HepG2 (cell line): Measurements from ENCODE around the gene ZBTB46. TPM values are rescaled to one million over a fixed set of nuclear protein-coding genes. Genes with fewer than 3 reads are reported as not detected.

Experiments used
- BRD4 ChIP-seq: sonication (generic); formaldehyde crosslinking; IDR thresholded peaks from 2 replicates; pipeline ENCODE4 v1.4.0; 2020; ENCODE audit warnings: missing genetic modification reagents
- CHCHD3 ChIP-seq: sonication (generic); formaldehyde crosslinking; IDR thresholded peaks from 2 replicates; pipeline ENCODE4 v1.8.0; 2022; ENCODE audit warnings: mild to moderate bottlenecking, missing genetic modification reagents, moderate library complexity
- DMAP1 ChIP-seq: IDR thresholded peaks from 2 replicates; pipeline ENCODE4 v1.6.1; 2016
- ERF ChIP-seq: IDR thresholded peaks from 2 replicates; pipeline ENCODE4 v1.6.1; 2018; ENCODE audit warnings: missing biosample characterization, missing genetic modification reagents
- GABPB1 ChIP-seq: IDR thresholded peaks from 2 replicates; pipeline ENCODE4 v1.6.1; 2016; ENCODE audit warnings: mild to moderate bottlenecking, missing genetic modification reagents, moderate library complexity, missing compliant biosample characterization
- GATAD2A ChIP-seq: IDR thresholded peaks from 2 replicates; pipeline ENCODE4 v1.6.1; 2016
- HDAC1 ChIP-seq: sonication (generic); formaldehyde crosslinking; IDR thresholded peaks from 2 replicates; pipeline ENCODE4 v1.5.1; 2020; ENCODE audit warnings: mild to moderate bottlenecking, missing genetic modification reagents
- HOXA3 ChIP-seq: sonication (generic); formaldehyde crosslinking; IDR thresholded peaks from 2 replicates; pipeline ENCODE4 v1.5.0; 2020; ENCODE audit warnings: missing genetic modification reagents
- HOXD1 ChIP-seq: sonication (generic); formaldehyde crosslinking; IDR thresholded peaks from 2 replicates; pipeline ENCODE4 v1.5.0; 2020; ENCODE audit warnings: missing genetic modification reagents
- ISL2 ChIP-seq: sonication (generic); formaldehyde crosslinking; IDR thresholded peaks from 2 replicates; pipeline ENCODE4 v1.5.0; 2020; ENCODE audit warnings: missing genetic modification reagents
- ISX ChIP-seq: sonication (generic); formaldehyde crosslinking; conservative IDR thresholded peaks from 2 replicates; pipeline ENCODE4 v1.5.0; 2020; ENCODE audit warnings: missing genetic modification reagents
- KLF9 ChIP-seq: IDR thresholded peaks from 2 replicates; pipeline ENCODE4 v1.6.1; 2016; ENCODE audit warnings: low read depth
- NR2C2 ChIP-seq: sonication (generic); formaldehyde crosslinking; IDR thresholded peaks from 2 replicates; pipeline ENCODE4 v1.4.0; 2020; ENCODE audit warnings: missing genetic modification reagents, mild to moderate bottlenecking, moderate library complexity, borderline replicate concordance
- NR2F6 ChIP-seq, 2 experiments: IDR thresholded peaks; 2 replicates each; pipeline ENCODE4 v1.6.1; 2016; ENCODE audit warnings: antibody characterized with exemption in 1 of 2, mild to moderate bottlenecking in 1 of 2
- SKI ChIP-seq: fragments of 450-650 bp; IDR thresholded peaks from one replicate; pipeline ENCODE4 v1.6.1; 2018; ENCODE audit warnings: mild to moderate bottlenecking; ENCODE audit not compliant: partially characterized antibody
- SP4 ChIP-seq: sonication (generic); formaldehyde crosslinking; IDR thresholded peaks from 2 replicates; pipeline ENCODE4 v1.8.1; 2023; ENCODE audit warnings: mild to moderate bottlenecking, missing genetic modification reagents
- SRSF1 ChIP-seq: fragments of 200-400 bp; formaldehyde crosslinking; optimal IDR thresholded peaks from 2 replicates; pipeline ENCODE3; 2017; ENCODE audit warnings: mild to moderate bottlenecking, low read depth, low read length, moderate library complexity
- TAF1 ChIP-seq: sonication (generic); formaldehyde crosslinking; IDR thresholded peaks from 2 replicates; pipeline ENCODE4 v1.4.0; 2020; ENCODE audit warnings: missing genetic modification reagents
- ZBTB1 ChIP-seq: sonication (generic); formaldehyde crosslinking; IDR thresholded peaks from 2 replicates; pipeline ENCODE4 v1.4.0; 2020; ENCODE audit warnings: missing genetic modification reagents, borderline replicate concordance
- ZFP90 ChIP-seq: sonication (generic); formaldehyde crosslinking; IDR thresholded peaks from 2 replicates; pipeline ENCODE4 v1.8.0; 2022; ENCODE audit warnings: missing genetic modification reagents, mild to moderate bottlenecking, inconsistent platforms, borderline replicate concordance
- ZNF264 ChIP-seq: sonication (generic); formaldehyde crosslinking; IDR thresholded peaks from 2 replicates; pipeline ENCODE4 v1.4.0; 2020; ENCODE audit warnings: missing genetic modification reagents
- ZNF431 ChIP-seq: sonication (generic); formaldehyde crosslinking; IDR thresholded peaks from 2 replicates; pipeline ENCODE4 v1.9.0; 2022; ENCODE audit warnings: missing genetic modification reagents, low read depth, mild to moderate bottlenecking, borderline replicate concordance
- ZNF850 ChIP-seq: sonication (generic); formaldehyde crosslinking; conservative IDR thresholded peaks from 2 replicates; pipeline ENCODE4 v1.9.0; 2021; ENCODE audit warnings: mild to moderate bottlenecking, missing genetic modification reagents
- polyA plus RNA-seq, 8 experiments: library from polyadenylated mRNA; depleted of rRNA in 3 of 8; stranded (reverse) in 7 of 8; unstranded in 1 of 8; fragments of >200 nt; fragmentation: Illumina TruSeq in 4 of 8; extraction: Trizol in 4 of 8; gene quantifications; 2 replicates each; pipeline versions ENCODE4 v1.2.1 to v1.2.3, GENCODE V29; 2011 to 2016; ENCODE audit warnings: low read depth in 4 of 8, missing spikeins in 1 of 8, mixed read lengths in 1 of 8; ENCODE audit not compliant: insufficient read depth in 1 of 8
- total RNA-seq, 5 experiments: library from RNA; depleted of rRNA; stranded (reverse); fragments of >200 nt; fragmentation: Illumina TruSeq; extraction: Trizol; gene quantifications; 2 replicates each; pipeline ENCODE4 v1.2.3, GENCODE V29; 2016; ENCODE audit warnings: low read depth in 1 of 5
- TF ChIP-seq, protein P1 (sequence below): sonication (generic); formaldehyde crosslinking; IDR thresholded peaks from 2 replicates; pipeline ENCODE4 v1.8.0; 2022; ENCODE audit warnings: mild to moderate bottlenecking, missing genetic modification reagents, moderate library complexity
- TF ChIP-seq, protein P2 (sequence below): sonication (generic); formaldehyde crosslinking; IDR thresholded peaks from 2 replicates; pipeline ENCODE4 v1.4.0; 2020; ENCODE audit warnings: missing genetic modification reagents, borderline replicate concordance
- TF ChIP-seq, protein P3 (sequence below): sonication (generic); formaldehyde crosslinking; IDR thresholded peaks from 2 replicates; pipeline ENCODE4 v1.4.0; 2020; ENCODE audit warnings: missing genetic modification reagents
- TF ChIP-seq, protein P4 (sequence below): sonication (generic); formaldehyde crosslinking; IDR thresholded peaks from 2 replicates; pipeline ENCODE4 v1.4.0; 2020; ENCODE audit warnings: missing genetic modification reagents; ENCODE audit errors: not compliant biosample characterization

ZBTB46 gene
- total and polyA plus RNA-seq, 2 of the 13 experiments (the other 11 are each of a cell fraction or from before 2014, with no cell fraction given), result 1.6 to 13.5 TPM

DNA sequence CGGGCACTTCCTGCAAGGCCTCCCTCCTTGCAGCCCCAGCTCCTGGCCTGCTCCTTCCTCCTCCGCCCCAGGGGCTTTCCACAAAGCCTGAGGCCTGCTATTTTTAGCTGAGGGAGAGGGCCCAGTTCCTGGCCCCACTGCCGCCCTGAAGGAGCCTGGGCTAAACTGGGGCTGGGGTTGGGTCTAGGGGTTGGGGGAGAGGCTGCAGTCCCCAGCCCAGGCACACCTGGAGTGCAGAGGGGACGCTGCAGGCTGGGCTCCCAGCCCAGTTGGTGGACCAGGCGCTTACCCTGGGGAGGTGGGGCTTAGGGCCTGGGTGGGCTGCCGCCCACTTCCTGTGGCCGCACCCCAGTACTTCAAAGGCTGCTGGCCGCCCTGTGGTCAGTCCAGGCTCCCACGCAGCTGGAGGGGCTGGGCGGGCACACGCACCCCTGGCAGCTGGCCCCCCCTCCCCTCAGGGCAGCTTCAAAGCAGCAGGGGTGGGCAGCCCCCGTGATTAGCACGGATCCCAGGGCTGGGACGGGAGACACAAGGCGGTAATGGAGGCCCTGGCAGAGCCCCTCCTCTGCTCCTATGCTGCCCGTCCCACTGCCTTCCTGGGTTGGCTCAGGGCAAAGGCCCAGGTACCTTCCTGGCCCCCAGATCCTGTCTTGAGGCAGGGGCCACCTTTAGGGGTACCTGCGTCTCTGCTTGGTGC is 23.2 kb upstream of the ZBTB46 start (continued):
- TF ChIP-seq ISL2 (CRISPR knock-in tag), result peak; percentile 38
- TF ChIP-seq, protein P1, sequence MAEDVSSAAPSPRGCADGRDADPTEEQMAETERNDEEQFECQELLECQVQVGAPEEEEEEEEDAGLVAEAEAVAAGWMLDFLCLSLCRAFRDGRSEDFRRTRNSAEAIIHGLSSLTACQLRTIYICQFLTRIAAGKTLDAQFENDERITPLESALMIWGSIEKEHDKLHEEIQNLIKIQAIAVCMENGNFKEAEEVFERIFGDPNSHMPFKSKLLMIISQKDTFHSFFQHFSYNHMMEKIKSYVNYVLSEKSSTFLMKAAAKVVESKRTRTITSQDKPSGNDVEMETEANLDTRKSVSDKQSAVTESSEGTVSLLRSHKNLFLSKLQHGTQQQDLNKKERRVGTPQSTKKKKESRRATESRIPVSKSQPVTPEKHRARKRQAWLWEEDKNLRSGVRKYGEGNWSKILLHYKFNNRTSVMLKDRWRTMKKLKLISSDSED (CRISPR knock-in tag), result peak; percentile 70; the same call in 1 of the 2 replicates
- no peak for TF ChIP-seq ZNF850
- TF ChIP-seq, protein P2, sequence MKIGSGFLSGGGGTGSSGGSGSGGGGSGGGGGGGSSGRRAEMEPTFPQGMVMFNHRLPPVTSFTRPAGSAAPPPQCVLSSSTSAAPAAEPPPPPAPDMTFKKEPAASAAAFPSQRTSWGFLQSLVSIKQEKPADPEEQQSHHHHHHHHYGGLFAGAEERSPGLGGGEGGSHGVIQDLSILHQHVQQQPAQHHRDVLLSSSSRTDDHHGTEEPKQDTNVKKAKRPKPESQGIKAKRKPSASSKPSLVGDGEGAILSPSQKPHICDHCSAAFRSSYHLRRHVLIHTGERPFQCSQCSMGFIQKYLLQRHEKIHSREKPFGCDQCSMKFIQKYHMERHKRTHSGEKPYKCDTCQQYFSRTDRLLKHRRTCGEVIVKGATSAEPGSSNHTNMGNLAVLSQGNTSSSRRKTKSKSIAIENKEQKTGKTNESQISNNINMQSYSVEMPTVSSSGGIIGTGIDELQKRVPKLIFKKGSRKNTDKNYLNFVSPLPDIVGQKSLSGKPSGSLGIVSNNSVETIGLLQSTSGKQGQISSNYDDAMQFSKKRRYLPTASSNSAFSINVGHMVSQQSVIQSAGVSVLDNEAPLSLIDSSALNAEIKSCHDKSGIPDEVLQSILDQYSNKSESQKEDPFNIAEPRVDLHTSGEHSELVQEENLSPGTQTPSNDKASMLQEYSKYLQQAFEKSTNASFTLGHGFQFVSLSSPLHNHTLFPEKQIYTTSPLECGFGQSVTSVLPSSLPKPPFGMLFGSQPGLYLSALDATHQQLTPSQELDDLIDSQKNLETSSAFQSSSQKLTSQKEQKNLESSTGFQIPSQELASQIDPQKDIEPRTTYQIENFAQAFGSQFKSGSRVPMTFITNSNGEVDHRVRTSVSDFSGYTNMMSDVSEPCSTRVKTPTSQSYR, result peak; percentile 48; the same call in 1 of the 2 replicates
- 0 out of 2 replicates have a peak, but pooled peaks have one; percentile 49 for TF ChIP-seq HOXD1 (CRISPR knock-in tag)
- TF ChIP-seq CHCHD3 (CRISPR knock-in tag), result 0 out of 2 replicates have a peak, but pooled peaks have one; percentile 39
- peak; percentile 84 for TF ChIP-seq BRD4
- TF ChIP-seq, protein P3, sequence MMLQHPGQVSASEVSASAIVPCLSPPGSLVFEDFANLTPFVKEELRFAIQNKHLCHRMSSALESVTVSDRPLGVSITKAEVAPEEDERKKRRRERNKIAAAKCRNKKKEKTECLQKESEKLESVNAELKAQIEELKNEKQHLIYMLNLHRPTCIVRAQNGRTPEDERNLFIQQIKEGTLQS (CRISPR knock-in tag), result peak; percentile 27; the same call in 1 of the 2 replicates
- peak; percentile 85 for TF ChIP-seq GABPB1 (CRISPR knock-in tag)
- peak; percentile 34; the same call in 1 of the 2 replicates for TF ChIP-seq ERF (CRISPR knock-in tag)
- TF ChIP-seq TAF1 (CRISPR knock-in tag), result peak; percentile 54; the same call in 1 of the 2 replicates
- peak; percentile 84 for TF ChIP-seq ZNF264
- no peak for TF ChIP-seq ZNF431 (CRISPR knock-in tag)
- 0 out of 2 replicates have a peak, but pooled peaks have one; percentile 54 for TF ChIP-seq ISX (CRISPR knock-in tag)
- TF ChIP-seq KLF9 (CRISPR knock-in tag), result no peak
- peak; percentile 78 for TF ChIP-seq HDAC1
- TF ChIP-seq SRSF1, result peak; percentile 37
- TF ChIP-seq DMAP1 (CRISPR knock-in tag), result peak; percentile 60; the same call in 1 of the 2 replicates
- peak; percentile 95 for TF ChIP-seq ZFP90 (CRISPR knock-in tag)
- TF ChIP-seq SP4 (CRISPR knock-in tag), result peak; percentile 83
- TF ChIP-seq NR2F6 (IDR thresholded peaks at IDR 0.05), result peak; percentile 6; the same call in 1 of the 2 replicates
- TF ChIP-seq NR2F6 (CRISPR knock-in tag; IDR thresholded peaks at IDR 0.05), result peak; percentile 67
- no peak for TF ChIP-seq SKI
- TF ChIP-seq NR2C2 (CRISPR knock-in tag), result 0 out of 2 replicates have a peak, but pooled peaks have one; percentile 23
- TF ChIP-seq GATAD2A (CRISPR knock-in tag), result peak; percentile 84
- peak; percentile 63 for TF ChIP-seq HOXA3 (CRISPR knock-in tag)
- TF ChIP-seq, protein P4, sequence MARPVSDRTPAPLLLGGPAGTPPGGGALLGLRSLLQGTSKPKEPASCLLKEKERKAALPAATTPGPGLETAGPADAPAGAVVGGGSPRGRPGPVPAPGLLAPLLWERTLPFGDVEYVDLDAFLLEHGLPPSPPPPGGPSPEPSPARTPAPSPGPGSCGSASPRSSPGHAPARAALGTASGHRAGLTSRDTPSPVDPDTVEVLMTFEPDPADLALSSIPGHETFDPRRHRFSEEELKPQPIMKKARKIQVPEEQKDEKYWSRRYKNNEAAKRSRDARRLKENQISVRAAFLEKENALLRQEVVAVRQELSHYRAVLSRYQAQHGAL (CRISPR knock-in tag), result peak; percentile 30
- TF ChIP-seq ZBTB1, result peak; percentile 19; the same call in 1 of the 2 replicates
